CD8-positive, alpha-beta memory T cell (primary cell): ENCODE data around the gene CHSY1. TPM values are rescaled to one million over a fixed set of nuclear protein-coding genes. Genes with fewer than 3 reads are reported as not detected.
A peak's percentile ranks its signal among the peaks of the same experiment; 100 is the strongest.

Experiments
- CTCF ChIA-PET: fragments of 350-600 bp; sonication (Branson Sonifier 250); formaldehyde crosslinking; loops from one replicate; lab custom pipeline; 2021; ENCODE audit warnings: antibody characterized with exemption; lab: Charles Lee
- POLR2A ChIA-PET: fragments of 350-600 bp; sonication (Branson Sonifier 250); formaldehyde crosslinking; loops from one replicate; lab custom pipeline; 2021; ENCODE audit warnings: antibody characterized with exemption; lab: Charles Lee
- DNase-seq, 5 donors: peaks; one replicate each; pipeline versions ENCODE4 v3.0.0 to v3.0.0-alpha.2; 2020 to 2022; ENCODE audit warnings: mixed read lengths in 1 of 5
- H3K27ac ChIP-seq: one replicate; pipeline ENCODE4 v1.7.0; 2013; ENCODE audit warnings: low read depth, mild to moderate bottlenecking, low read length, moderate library complexity
- H3K27me3 ChIP-seq: 2 replicates; pipeline ENCODE4 v1.7.0; 2013; ENCODE audit warnings: low read length, mild to moderate bottlenecking; ENCODE audit not compliant: insufficient read depth, poor library complexity, severe bottlenecking
- H3K36me3 ChIP-seq: 2 replicates; pipeline ENCODE4 v1.7.0; 2013; ENCODE audit warnings: mild to moderate bottlenecking, low read length, moderate library complexity; ENCODE audit not compliant: insufficient read depth
- H3K4me1 ChIP-seq: 2 replicates; pipeline ENCODE4 v1.7.0; 2013; ENCODE audit warnings: mild to moderate bottlenecking, low read length, moderate library complexity; ENCODE audit not compliant: insufficient read depth
- H3K4me3 ChIP-seq: 2 replicates; pipeline ENCODE4 v1.7.0; 2013; ENCODE audit warnings: mild to moderate bottlenecking, low read length
- H3K9me3 ChIP-seq: 2 replicates; pipeline ENCODE4 v1.7.0; 2013; ENCODE audit warnings: mild to moderate bottlenecking, low read length
- H3K27ac Mint-ChIP-seq, 8 donors: one replicate each; pipeline ENCODE4 v1.8.0; 2020 to 2021; ENCODE audit warnings: mixed read lengths in 8 of 8, mild to moderate bottlenecking in 6 of 8, inconsistent platforms in 3 of 8, moderate library complexity in 3 of 8
- H3K27me3 Mint-ChIP-seq, 2 donors: one replicate each; pipeline ENCODE4 v1.8.0; 2020 to 2021; ENCODE audit warnings: mixed read lengths in 2 of 2, mild to moderate bottlenecking in 1 of 2, moderate library complexity in 1 of 2
- H3K36me3 Mint-ChIP-seq, 3 donors: one replicate each; pipeline ENCODE4 v1.8.0; 2020 to 2021; ENCODE audit warnings: mixed read lengths in 3 of 3, inconsistent platforms in 1 of 3, mild to moderate bottlenecking in 1 of 3
- H3K4me1 Mint-ChIP-seq, 3 donors: one replicate each; pipeline ENCODE4 v1.8.0; 2020 to 2021; ENCODE audit warnings: mixed read lengths in 3 of 3, inconsistent platforms in 1 of 3, mild to moderate bottlenecking in 1 of 3
- H3K4me3 Mint-ChIP-seq, 7 donors: one replicate each; pipeline ENCODE4 v1.8.0; 2020 to 2021; ENCODE audit warnings: mixed read lengths in 7 of 7, mild to moderate bottlenecking in 6 of 7, moderate library complexity in 4 of 7, inconsistent platforms in 2 of 7
- H3K9me3 Mint-ChIP-seq, 5 donors: one replicate each; pipeline ENCODE4 v1.8.0; 2020 to 2022; ENCODE audit warnings: mixed read lengths in 5 of 5, mild to moderate bottlenecking in 3 of 5, moderate library complexity in 2 of 5, inconsistent platforms in 1 of 5
- polyA plus RNA-seq: library from polyadenylated mRNA; unstranded; fragments of 300-500 nt; fragmentation: Illumina TruSeq; gene quantifications from one replicate; pipeline ENCODE4 v1.2.3, GENCODE V29; 2021
- total RNA-seq, 2 experiments: library from RNA; stranded (reverse); gene quantifications; one replicate each; pipeline ENCODE4 v1.2.3, GENCODE V29; 2021

The CHSY1 gene
- total and polyA plus RNA-seq, 3 experiments from 2014 or later, result 3.6 to 49.7 (median 49.4) TPM

GRCh38 chr15:101213570-101213969, 38.3 kb downstream of the CHSY1 start:
- no peak overlapping the region for H3K4me3 Mint-ChIP-seq
- no peaks in the 10 kb centered on the region for H3K9me3 ChIP-seq
- H3K4me1 Mint-ChIP-seq, result peaks cover 69 to 98% (median 83%) of the 10 kb centered on the region in 3 donors
- peaks cover 3% of the 10 kb centered on the region for H3K36me3 ChIP-seq
- H3K27me3 ChIP-seq, result no peaks in the 10 kb centered on the region
- no peaks in the 10 kb centered on the region for H3K4me1 ChIP-seq
- H3K27me3 Mint-ChIP-seq, result no peaks in the 10 kb centered on the region
- peak overlapping the region in 3 of 8 donors; percentile 4 to 67 (median 20) for H3K27ac Mint-ChIP-seq
- peaks cover 0 to 23% (median 6%) of the 10 kb centered on the region in 3 donors for H3K36me3 Mint-ChIP-seq
- ChIA-PET CTCF (no interaction called here), POLR2A (no interaction called here)
- no peak for DNase-seq
- H3K9me3 Mint-ChIP-seq, result no peaks in the 10 kb centered on the region
- no peak overlapping the region for H3K4me3 ChIP-seq
- H3K27ac ChIP-seq, result no peak overlapping the region

GRCh38 chr15:101213147-101213546, 38.7 kb downstream of the CHSY1 start:
- DNase-seq, result no peak
- peaks cover 3% of the 10 kb centered on the region for H3K36me3 ChIP-seq
- ChIA-PET POLR2A (no interaction called here), CTCF (no interaction called here)
- Mint-ChIP-seq H3K4me1 (peaks cover 69 to 95% (median 84%) of the 10 kb centered on the region in 3 donors), H3K9me3 (no peaks in the 10 kb centered on the region), H3K36me3 (peaks cover 0 to 23% (median 6%) of the 10 kb centered on the region in 3 donors), H3K27me3 (no peaks in the 10 kb centered on the region), H3K4me3 (no peak overlapping the region), H3K27ac (peak overlapping the region in 3 of 8 donors; percentile 18 to 23 (median 20))
- no peaks in the 10 kb centered on the region for H3K4me1 ChIP-seq
- H3K27ac ChIP-seq, result no peak overlapping the region
- no peaks in the 10 kb centered on the region for H3K9me3 ChIP-seq
- no peaks in the 10 kb centered on the region for H3K27me3 ChIP-seq
- H3K4me3 ChIP-seq, result no peak overlapping the region

- H3K27me3 Mint-ChIP-seq, result no peaks in the 10 kb centered on the region
- ChIA-PET CTCF (no interaction called here), POLR2A (no interaction called here)
- no peak overlapping the region for H3K4me3 Mint-ChIP-seq
- H3K9me3 Mint-ChIP-seq, result no peaks in the 10 kb centered on the region
- no peak overlapping the region for H3K4me3 ChIP-seq
- peaks cover 70 to 95% (median 84%) of the 10 kb centered on the region in 3 donors for H3K4me1 Mint-ChIP-seq
- H3K36me3 Mint-ChIP-seq, result peaks cover 0 to 14% (median 10%) of the 10 kb centered on the region in 3 donors
- no peaks in the 10 kb centered on the region for H3K36me3 ChIP-seq
- no peaks in the 10 kb centered on the region for H3K4me1 ChIP-seq
- H3K27me3 ChIP-seq, result no peaks in the 10 kb centered on the region
- H3K9me3 ChIP-seq, result no peaks in the 10 kb centered on the region
- DNase-seq, result no peak
- H3K27ac ChIP-seq, result no peak overlapping the region
- peak overlapping the region in 3 of 8 donors; percentile 4 to 51 (median 21) for H3K27ac Mint-ChIP-seq
Observed at GRCh38 chr15:101211897-101212296, 40.0 kb downstream of the CHSY1 start.

GRCh38 chr15:101210466-101210865, 41.4 kb downstream of the CHSY1 start:
- POLR2A ChIA-PET, result no interaction called here
- H3K27ac ChIP-seq, result no peak overlapping the region
- H3K4me1 ChIP-seq, result peaks cover 11% of the 10 kb centered on the region

GRCh38 chr15:101210058-101210457, 41.8 kb downstream of the CHSY1 start:
- H3K27ac Mint-ChIP-seq, result peak overlapping the region in 4 of 8 donors; percentile 7 to 90 (median 42)
- H3K4me3 Mint-ChIP-seq, result no peak overlapping the region
- H3K9me3 ChIP-seq, result no peaks in the 10 kb centered on the region
- no peak overlapping the region for H3K27ac ChIP-seq
- ChIA-PET CTCF (no interaction called here), POLR2A (no interaction called here)
- H3K27me3 Mint-ChIP-seq, result no peaks in the 10 kb centered on the region
- peaks cover 0 to 9% (median 5%) of the 10 kb centered on the region in 3 donors for H3K36me3 Mint-ChIP-seq
- H3K4me1 ChIP-seq, result peaks cover 11% of the 10 kb centered on the region
- no peaks in the 10 kb centered on the region for H3K27me3 ChIP-seq
- H3K4me1 Mint-ChIP-seq, result peaks cover 79 to 95% (median 86%) of the 10 kb centered on the region in 3 donors
- DNase-seq, result no peak
- no peaks in the 10 kb centered on the region for H3K9me3 Mint-ChIP-seq
- no peak overlapping the region for H3K4me3 ChIP-seq
- no peaks in the 10 kb centered on the region for H3K36me3 ChIP-seq

More at GRCh38 chr15:101210466-101210865, 41.4 kb downstream of the CHSY1 start:
- H3K36me3 Mint-ChIP-seq, result peaks cover 0 to 10% (median 5%) of the 10 kb centered on the region in 3 donors
- H3K27ac Mint-ChIP-seq, result peak overlapping the region in 3 of 8 donors; percentile 7 to 90 (median 56)
- Histone ChIP-seq H3K4me3 (no peak overlapping the region), H3K36me3 (no peaks in the 10 kb centered on the region), H3K9me3 (no peaks in the 10 kb centered on the region), H3K27me3 (no peaks in the 10 kb centered on the region)
- no peak overlapping the region for H3K4me3 Mint-ChIP-seq
- CTCF ChIA-PET, result no interaction called here
- peaks cover 75 to 95% (median 84%) of the 10 kb centered on the region in 3 donors for H3K4me1 Mint-ChIP-seq
- H3K27me3 Mint-ChIP-seq, result no peaks in the 10 kb centered on the region
- no peak for DNase-seq
- no peaks in the 10 kb centered on the region for H3K9me3 Mint-ChIP-seq

GRCh38 chr15:101209285-101209845, 42.5 kb downstream of the CHSY1 start:
- ChIA-PET CTCF (no interaction called here), POLR2A (no interaction called here)
- Histone ChIP-seq H3K9me3 (no peaks in the 10 kb centered on the region), H3K4me3 (no peak overlapping the region), H3K4me1 (peaks cover 11% of the 10 kb centered on the region), H3K27me3 (no peaks in the 10 kb centered on the region), H3K27ac (no peak overlapping the region), H3K36me3 (no peaks in the 10 kb centered on the region)
- Mint-ChIP-seq H3K4me3 (no peak overlapping the region), H3K27me3 (no peaks in the 10 kb centered on the region), H3K9me3 (no peaks in the 10 kb centered on the region), H3K27ac (peak overlapping the region in 2 of 8 donors; percentile 27 to 56), H3K4me1 (peaks cover 79 to 96% (median 89%) of the 10 kb centered on the region in 3 donors), H3K36me3 (peaks cover 0 to 5% (median 5%) of the 10 kb centered on the region in 3 donors)
- no peak for DNase-seq

- peaks cover 21% of the 10 kb centered on the region for H3K4me1 ChIP-seq
- POLR2A ChIA-PET, result no interaction called here
Observed at GRCh38 chr15:101207867-101208288, 44.0 kb downstream of the CHSY1 start.

GRCh38 chr15:101206176-101206591, 45.7 kb downstream of the CHSY1 start:
- ChIA-PET POLR2A (no interaction called here), CTCF (interaction anchor here (0.8 to 1.9 kb wide), 2 partner anchors 34 to 38 kb away, joined by 3 to 5 read pairs; no protein-coding TSS in a partner anchor)
- Histone ChIP-seq H3K4me1 (peaks cover 35% of the 10 kb centered on the region), H3K36me3 (no peaks in the 10 kb centered on the region), H3K4me3 (no peak overlapping the region), H3K9me3 (no peaks in the 10 kb centered on the region), H3K27me3 (no peaks in the 10 kb centered on the region), H3K27ac (peak overlapping the region; percentile 10)
- Mint-ChIP-seq H3K36me3 (peaks cover 0 to 4% (median 3%) of the 10 kb centered on the region in 3 donors), H3K27me3 (no peaks in the 10 kb centered on the region), H3K4me3 (peak overlapping the region; percentile 46 to 86 (median 78)), H3K27ac (peak overlapping the region; percentile 29 to 92 (median 70)), H3K9me3 (no peaks in the 10 kb centered on the region), H3K4me1 (peaks cover 74 to 90% (median 88%) of the 10 kb centered on the region in 3 donors)
- DNase-seq, result peak; percentile 9 to 64 (median 23)

More at GRCh38 chr15:101207867-101208288, 44.0 kb downstream of the CHSY1 start:
- peak overlapping the region in 2 of 8 donors; percentile 19 to 29 for H3K27ac Mint-ChIP-seq
- Histone ChIP-seq H3K36me3 (no peaks in the 10 kb centered on the region), H3K4me3 (no peak overlapping the region), H3K9me3 (no peaks in the 10 kb centered on the region), H3K27ac (no peak overlapping the region), H3K27me3 (no peaks in the 10 kb centered on the region)
- H3K36me3 Mint-ChIP-seq, result peaks cover 0 to 5% (median 3%) of the 10 kb centered on the region in 3 donors
- H3K9me3 Mint-ChIP-seq, result no peaks in the 10 kb centered on the region
- peaks cover 77 to 93% (median 91%) of the 10 kb centered on the region in 3 donors for H3K4me1 Mint-ChIP-seq
- no peak overlapping the region for H3K4me3 Mint-ChIP-seq
- no peaks in the 10 kb centered on the region for H3K27me3 Mint-ChIP-seq
- CTCF ChIA-PET, result no interaction called here
- no peak for DNase-seq
